A204.1 (cell line): ENCODE measurements around the gene TMEM52.

Experiments
- FAIRE-seq: peaks from 2 replicates; lab custom pipeline; 2012; peaks lifted over from hg19 to GRCh38; lab: Jason Lieb, UNC

TMEM52 gene

DNA sequence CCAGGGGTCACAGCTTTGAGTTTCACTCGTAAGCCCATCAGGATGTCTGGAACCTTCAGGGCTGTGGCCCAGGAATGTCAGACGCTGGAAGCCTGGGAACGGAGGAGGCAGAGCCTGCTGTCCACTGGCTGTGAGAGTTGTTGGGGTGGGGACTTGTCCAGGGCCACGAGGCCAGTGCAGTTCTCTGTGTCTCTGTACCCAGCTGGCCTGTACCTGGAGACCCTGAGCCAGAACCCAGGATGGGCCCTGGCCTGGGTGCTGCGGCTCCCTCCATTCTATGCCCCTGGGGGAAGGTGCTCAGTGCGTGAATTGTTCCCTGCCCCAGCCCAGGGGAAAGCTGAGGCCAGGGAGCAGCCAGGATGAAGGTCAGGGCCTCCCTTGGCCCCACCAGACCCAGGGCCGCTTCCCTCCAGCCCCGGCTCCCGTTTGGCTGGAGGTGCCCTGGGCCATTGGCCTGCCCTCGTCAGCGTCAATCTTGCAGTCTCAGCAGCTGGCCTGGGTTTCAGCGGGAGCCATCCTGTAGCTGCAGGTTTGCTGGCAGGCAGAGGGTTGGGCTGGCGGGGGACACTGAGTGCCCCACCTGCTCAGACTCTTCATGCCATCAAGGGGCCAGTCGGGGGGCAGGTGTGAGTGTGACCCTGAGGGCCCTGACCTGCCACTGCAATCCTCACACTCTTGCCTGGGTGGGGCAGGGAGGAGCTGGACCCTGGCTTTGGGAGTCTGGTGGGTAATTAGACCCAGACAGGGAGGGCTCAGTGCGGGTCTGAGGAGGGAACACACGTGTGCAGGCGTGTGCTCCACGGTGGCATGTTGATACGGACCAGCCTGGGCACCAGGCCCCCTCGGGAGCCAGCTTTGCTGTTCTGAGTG is 4.7 kb downstream of the TMEM52 start:
- FAIRE-seq = no peak

DNA sequence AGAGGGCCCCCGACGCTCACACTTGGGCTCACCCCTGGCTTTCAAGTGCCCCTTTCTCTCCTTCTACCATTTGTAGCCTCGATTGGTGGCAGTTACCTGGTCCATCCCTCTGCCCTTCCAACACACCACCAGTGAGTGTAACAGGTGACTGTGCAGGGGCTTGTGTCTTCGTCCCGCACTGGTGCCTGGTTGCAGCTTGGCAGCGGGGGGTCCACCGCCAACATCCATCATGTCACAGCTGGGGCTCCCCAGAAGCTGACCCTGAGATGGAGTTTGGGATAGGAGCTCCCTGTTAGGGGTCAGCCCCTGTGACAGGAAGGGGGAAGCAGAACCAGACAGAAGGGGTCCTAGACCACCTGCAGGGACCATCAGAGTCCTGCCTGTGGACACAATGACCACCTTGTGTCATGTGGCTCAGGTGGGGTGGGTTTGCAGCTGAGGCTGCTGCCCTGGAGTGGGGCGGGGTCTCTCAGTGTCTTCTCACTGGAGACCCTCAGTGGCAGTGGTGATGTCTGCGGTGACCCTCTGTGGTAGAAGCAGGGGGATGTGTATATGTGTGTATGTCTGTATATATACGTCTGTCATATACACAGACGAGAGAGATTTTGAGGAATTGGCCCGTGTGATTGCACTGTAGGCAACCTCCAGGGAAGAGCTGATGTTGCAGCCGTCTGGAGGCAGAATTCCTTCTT is 7.6 kb downstream of the TMEM52 start:
- FAIRE-seq = no peak

- FAIRE-seq = no peak
Measured at GRCh38 chr1:1910651-1911331, 8.3 kb downstream of the TMEM52 start.

DNA sequence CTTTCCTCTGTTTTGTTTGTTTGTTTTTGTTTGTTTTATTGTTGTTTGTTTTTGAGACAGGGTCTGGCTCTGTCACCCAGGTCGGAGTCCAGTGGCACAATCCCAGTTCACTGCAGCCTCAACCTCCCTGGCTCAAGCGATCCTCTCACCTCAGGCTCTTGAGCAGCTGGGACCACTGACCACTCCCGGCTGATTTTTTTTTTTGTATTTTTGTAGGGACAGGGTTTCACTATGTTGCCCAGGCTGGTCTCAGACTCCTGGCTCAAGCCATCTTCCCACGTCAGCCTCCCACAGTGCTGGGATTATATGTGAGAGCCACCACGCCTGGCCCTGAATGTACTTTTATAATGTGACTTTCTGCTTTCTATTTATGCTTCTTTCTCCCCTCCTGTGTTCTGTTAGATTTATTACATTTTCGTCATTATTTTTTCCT is 9.0 kb downstream of the TMEM52 start:
- FAIRE-seq = no peak

- no peak for FAIRE-seq
Measured at GRCh38 chr1:1908506-1908791, 10.6 kb downstream of the TMEM52 start.

DNA sequence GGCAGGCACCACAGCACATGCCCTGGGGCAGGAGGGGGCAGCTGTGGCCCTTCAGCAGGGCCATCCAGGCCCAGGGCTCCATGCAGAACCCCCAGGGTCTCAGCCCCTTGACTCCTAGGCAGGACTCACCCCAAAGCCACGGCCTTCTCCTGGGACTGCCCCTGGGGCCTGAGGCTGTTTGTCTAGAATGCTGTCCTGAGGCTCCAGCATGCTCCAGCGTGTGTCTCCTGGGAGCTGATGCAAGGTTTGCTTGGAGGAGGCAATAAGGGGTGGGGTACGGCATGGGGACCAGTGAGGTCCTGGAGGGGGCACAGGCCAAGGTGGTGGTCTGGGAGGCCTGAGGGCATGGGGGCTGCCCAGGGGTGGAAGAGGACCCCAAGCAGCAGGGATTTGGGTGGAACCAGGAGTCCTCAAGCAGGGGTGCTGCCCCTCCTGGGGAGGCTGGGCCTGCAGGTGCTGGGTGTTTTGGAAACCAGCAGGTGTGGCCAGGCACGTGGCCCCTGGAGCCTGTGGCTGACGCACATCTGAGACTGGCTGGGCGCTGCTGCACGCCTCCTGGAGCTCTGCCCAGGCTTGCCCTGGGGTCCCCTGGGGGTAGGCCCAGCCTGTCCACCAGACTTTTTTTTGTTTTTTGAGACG is 11.9 kb downstream of the TMEM52 start:
- no peak for FAIRE-seq

DNA sequence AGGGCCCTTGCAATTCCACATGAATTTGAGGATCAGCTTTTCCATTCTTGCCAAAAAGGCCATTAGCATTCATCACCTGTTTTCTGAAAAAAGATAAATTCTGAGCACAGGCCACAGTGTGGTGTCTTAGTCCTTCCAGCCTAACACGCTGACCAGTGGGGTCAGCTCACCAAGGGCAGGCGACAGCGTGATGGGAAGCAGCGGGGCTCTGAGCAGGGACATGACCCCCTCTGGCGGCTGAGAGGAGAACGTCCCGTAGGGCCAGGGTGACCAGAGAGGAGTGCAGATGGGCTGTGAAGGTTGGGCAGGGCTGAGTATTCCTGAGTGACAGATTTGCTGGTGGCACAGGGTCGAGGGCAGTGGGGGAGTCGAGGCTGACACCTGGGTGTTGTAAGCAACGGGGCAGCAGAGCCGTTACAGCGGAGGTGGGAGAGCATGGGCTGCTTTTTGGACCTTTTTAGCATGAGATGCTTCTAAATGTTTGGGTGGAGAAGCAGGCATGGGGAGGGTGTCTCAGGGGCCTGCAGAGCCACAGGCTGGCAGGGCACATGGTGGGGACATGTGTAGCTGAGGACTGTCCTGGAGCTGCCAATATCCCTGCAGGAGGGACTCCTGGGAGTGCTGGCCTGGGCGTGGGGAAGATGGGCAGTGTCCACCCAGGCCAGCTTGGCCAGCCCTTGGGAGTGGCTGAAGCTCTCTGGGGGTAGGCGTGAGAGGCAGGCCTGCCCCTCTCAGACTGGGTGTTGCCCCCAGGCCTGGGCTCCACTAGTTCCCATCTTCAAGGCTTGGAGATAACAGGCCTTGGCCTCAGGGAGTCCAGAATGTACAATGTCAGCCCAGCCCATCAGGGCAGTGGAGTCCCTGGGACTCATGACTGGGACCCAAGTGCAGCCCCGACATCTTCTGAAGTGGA is 12.6 kb downstream of the TMEM52 start:
- FAIRE-seq = peak; percentile 79

- no peak for FAIRE-seq
Measured at GRCh38 chr1:1903224-1903623, 15.9 kb downstream of the TMEM52 start.

GRCh38 chr1:1901641-1902294 is 17.3 kb downstream of the TMEM52 start:
- no peak for FAIRE-seq

DNA sequence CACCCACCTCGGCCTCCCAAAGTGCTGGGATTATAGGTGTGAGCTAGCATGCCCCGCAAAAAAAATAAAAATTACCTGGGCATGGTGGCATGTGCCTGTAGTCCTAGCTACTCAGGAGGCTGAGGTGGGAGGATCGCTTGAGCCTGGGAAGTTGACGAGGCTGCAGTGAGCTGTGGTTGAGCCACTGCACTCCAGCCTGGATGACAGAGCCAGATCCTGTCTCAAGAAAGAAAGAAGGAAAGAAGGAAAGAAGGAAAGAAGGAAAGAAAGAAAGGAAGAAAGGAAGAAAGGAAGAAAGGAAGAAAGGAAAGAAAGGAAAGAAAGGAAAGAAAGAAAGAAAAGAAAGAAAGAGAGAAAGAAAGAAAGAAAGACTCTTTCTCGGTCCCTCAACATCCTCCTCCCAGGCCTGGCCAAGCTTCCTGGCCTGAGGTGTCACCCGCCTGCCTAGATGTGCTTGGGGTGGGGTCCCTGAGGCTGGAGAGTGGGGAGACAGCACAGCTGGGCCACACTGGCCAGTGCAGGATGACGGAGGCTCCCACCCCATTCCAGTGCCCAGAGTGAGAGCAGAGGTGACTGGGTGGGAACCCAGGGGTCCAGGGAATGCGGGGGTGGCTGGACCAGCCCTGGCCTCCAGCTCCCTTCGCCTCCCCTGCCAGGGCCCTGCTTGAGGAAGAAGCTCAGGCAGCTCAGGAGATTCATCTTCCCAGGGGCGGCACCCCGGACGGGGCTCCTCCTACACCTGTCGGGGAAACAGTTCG is 18.0 kb downstream of the TMEM52 start:
- no peak for FAIRE-seq

GRCh38 chr1:1899967-1900327 is 19.1 kb downstream of the TMEM52 start:
- FAIRE-seq = no peak

DNA sequence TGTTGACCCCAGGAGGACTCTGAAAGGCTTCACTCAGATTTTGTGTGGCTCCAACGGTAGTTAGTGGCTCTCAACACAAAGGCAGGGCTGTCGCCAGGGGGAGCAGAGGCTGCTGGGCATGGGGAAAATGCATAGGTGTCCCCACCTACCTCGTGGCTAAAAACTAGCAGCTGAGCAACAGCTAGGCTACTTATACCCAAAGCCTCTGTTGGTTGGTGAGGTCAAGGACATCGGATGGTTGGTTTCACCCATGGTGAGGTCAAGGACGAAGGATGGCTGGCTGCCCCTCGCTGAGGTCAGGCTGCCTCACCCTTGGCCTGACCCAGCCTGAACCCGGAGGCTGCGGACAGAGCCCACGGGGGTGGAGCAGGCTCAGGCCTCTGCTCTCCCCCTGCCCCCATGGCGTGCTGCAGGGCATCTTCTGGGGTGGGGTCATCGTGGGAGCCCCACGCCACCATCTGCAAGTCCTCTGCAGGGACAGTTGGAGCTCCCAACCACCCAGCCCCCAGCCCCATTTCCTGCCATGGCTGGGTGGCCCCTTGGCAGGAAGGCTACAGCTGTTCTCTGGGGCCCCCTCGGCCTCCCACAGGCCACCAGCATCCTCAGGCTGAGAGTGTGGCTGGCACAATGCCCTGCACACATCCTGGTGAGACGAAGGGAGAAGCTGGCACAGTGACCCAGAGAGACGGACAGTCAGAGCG is 19.7 kb downstream of the TMEM52 start:
- FAIRE-seq = no peak

- FAIRE-seq = no peak
Measured at GRCh38 chr1:1898246-1898933, 20.7 kb downstream of the TMEM52 start.

DNA sequence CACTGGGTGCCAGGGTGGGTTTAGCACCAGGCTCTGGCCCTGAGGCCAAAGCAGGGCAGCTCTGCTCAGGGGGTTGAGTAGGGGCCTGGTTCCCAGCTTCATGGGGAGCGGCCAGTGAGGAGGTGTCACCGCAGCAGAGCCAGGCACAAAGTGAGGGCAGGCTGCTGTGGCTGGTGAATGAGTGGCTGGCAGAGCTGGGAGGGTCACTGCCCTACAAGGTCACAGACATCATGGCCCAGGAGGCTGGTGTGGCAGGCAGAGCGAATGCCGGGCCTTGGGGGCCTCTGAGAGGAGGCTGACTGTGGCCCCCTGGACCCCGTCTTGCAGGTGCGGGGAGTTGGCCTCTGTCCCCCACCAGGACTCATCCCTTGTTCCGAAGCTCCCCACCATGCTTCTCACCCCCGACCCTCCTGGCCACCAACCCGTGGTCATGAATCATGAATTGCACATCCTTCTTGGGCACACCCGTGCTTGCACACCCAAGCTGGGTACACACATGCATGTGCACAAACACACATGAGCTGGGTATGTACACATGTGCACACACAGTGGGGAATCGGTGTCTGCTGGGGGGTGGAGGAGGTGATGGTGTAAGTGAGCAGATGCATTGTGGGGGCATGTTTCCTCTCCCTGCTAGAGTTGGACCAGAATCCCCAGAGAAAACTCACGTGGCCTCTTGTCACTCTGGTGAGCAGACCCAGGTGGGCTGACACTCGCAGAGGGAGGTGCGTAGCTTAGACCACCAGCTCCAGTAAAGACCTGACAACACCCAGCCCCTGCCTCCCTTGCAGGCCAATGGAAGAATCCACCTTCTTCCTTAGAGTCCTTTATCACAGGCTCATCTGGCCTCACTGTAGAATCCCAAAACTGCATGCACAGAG is 23.4 kb downstream of the TMEM52 start:
- no peak for FAIRE-seq

DNA sequence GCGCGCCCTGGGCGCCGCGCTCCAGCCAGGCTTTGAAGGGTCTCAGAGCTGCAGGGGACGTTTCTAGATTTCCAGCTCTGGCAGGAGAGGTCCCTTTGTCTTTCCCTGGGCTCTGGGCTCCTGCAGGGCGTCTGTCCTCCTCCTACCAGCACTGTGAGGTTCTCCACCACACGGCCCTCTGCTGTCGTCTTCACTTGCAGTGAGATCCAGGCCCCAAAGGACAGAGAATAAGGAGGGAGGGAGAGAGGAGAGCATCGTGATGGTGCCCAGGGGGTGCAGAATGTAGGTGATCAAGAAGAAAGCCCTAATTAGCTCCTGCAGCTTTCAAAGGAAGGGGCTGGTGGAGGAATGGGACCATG is 24.0 kb downstream of the TMEM52 start:
- no peak for FAIRE-seq

DNA sequence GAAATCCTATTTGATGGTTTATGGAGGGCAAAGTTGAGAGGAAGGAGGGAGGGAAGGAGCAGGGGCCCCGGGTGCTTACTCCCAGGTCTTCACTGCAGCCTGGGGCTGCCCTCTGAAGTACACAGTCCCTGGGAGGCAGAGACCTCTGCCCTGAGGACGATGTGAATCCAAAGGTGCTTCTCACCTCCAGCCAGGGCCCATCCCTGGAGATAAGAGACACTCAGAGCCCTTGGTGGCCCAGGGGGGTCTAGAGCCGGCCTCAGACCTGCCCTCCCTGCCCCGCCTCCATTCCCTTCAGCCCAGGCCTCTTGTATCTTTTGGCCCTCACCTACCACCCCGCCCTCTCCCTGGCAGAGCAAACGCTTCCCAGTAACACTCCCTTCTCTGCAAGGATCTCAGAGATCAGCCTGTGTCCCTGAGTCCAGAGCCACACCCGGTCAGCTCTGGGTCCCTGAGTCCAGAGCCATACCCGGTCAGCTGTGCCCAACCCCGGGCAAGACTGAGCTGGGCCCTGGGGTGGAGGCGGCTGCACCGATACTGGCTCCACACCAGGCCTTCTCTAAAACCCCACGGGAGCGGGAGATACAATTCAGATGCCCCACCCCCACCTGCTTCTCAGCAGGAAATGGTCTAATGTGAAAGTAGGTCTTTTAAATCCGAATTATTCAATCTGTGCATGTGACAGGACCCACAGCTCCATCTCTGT is 24.6 kb downstream of the TMEM52 start:
- FAIRE-seq = no peak

- no peak for FAIRE-seq
Measured at GRCh38 chr1:1893997-1894353, 25.1 kb downstream of the TMEM52 start.
